GM10266 (cell line): ENCODE measurements around the gene FOXK2.

Experiments
- DNase-seq: peaks from one replicate; pipeline ENCODE4 v3.0.0; 2012; ENCODE audit errors: extremely low spot score
- CTCF ChIP-seq: IDR thresholded peaks from 2 replicates; pipeline ENCODE4 v1.5.1; 2012; ENCODE audit warnings: mild to moderate bottlenecking, low read depth; ENCODE audit not compliant: control insufficient read depth, insufficient read depth; ENCODE audit errors: missing control alignments

The FOXK2 gene

GRCh38 chr17:82619641-82620040 lies 100.1 kb downstream of the FOXK2 start:
- no peak for DNase-seq
- no peak for TF ChIP-seq CTCF

- no peak for TF ChIP-seq CTCF
- no peak for DNase-seq
Observed at GRCh38 chr17:82623707-82624106, 104.2 kb downstream of the FOXK2 start.

- TF ChIP-seq CTCF, result no peak
- DNase-seq, result no peak
Observed at GRCh38 chr17:82627405-82627804, 107.9 kb downstream of the FOXK2 start.

GRCh38 chr17:82629748-82630147 lies 110.2 kb downstream of the FOXK2 start:
- DNase-seq, result no peak
- TF ChIP-seq CTCF, result no peak

- no peak for TF ChIP-seq CTCF
- DNase-seq, result no peak
Observed at GRCh38 chr17:82630212-82630611, 110.7 kb downstream of the FOXK2 start.

- TF ChIP-seq CTCF, result no peak
- no peak for DNase-seq
Observed at GRCh38 chr17:82631544-82631943, 112.0 kb downstream of the FOXK2 start.

GRCh38 chr17:82632451-82632850 lies 112.9 kb downstream of the FOXK2 start:
- no peak for DNase-seq
- no peak for TF ChIP-seq CTCF
